SK-N-SH treated with all-trans-retinoic acid at 6 μM for 48 hours (cell line): ENCODE measurements around the gene CUL1.

Source experiments
- ATAC-seq: fragments of 200-7000 bp; cut with Tn5 transposase; 3 replicates; pipeline ENCODE4 v1.9.1; 2020; ENCODE audit warnings: mild to moderate bottlenecking, moderate library complexity
- BACH2 ChIP-seq: fragments of 250-450 bp; sonication (Bioruptor Pico); IDR thresholded peaks from 2 replicates; pipeline ENCODE4 v1.9.0; 2021; ENCODE audit warnings: mild to moderate bottlenecking, borderline replicate concordance
- CSDC2 ChIP-seq: fragments of 250-450 bp; sonication (Bioruptor Pico); IDR thresholded peaks from 2 replicates; pipeline ENCODE4 v1.5.0; 2020; ENCODE audit warnings: mild to moderate bottlenecking, moderate library complexity
- ESRRG ChIP-seq: fragments of 250-450 bp; sonication (Bioruptor Pico); IDR thresholded peaks from 2 replicates; pipeline ENCODE4 v1.6.1; 2021; ENCODE audit warnings: mild to moderate bottlenecking
- GLIS3 ChIP-seq: fragments of 250-450 bp; sonication (Bioruptor Pico); IDR thresholded peaks from 2 replicates; pipeline ENCODE4 v1.5.0; 2020; ENCODE audit warnings: mild to moderate bottlenecking, moderate library complexity
- ISL1 ChIP-seq: fragments of 250-450 bp; sonication (Bioruptor Pico); IDR thresholded peaks from 2 replicates; pipeline ENCODE4 v2.1.2; 2022; ENCODE audit warnings: mild to moderate bottlenecking, moderate library complexity
- OSR1 ChIP-seq: fragments of 250-450 bp; sonication (Bioruptor Pico); IDR thresholded peaks from 2 replicates; pipeline ENCODE4 v1.8.0; 2022; ENCODE audit warnings: moderate library complexity, mild to moderate bottlenecking, inconsistent platforms
- PATZ1 ChIP-seq: fragments of 250-450 bp; sonication (Bioruptor Pico); IDR thresholded peaks from 2 replicates; pipeline ENCODE4 v1.8.0; 2020; ENCODE audit warnings: mild to moderate bottlenecking, moderate library complexity, borderline replicate concordance
- RARB ChIP-seq: fragments of 250-450 bp; sonication (Bioruptor Pico); IDR thresholded peaks from 2 replicates; pipeline ENCODE4 v1.8.0; 2021; ENCODE audit warnings: mild to moderate bottlenecking, moderate library complexity
- SNAI2 ChIP-seq: fragments of 250-450 bp; sonication (Bioruptor Pico); IDR thresholded peaks from 2 replicates; pipeline ENCODE4 v1.5.0; 2020; ENCODE audit warnings: mild to moderate bottlenecking, moderate library complexity
- TCF4 ChIP-seq: fragments of 250-450 bp; sonication (Bioruptor Pico); IDR thresholded peaks from 2 replicates; pipeline ENCODE4 v1.8.0; 2021; ENCODE audit warnings: mild to moderate bottlenecking, moderate library complexity, borderline replicate concordance
- ZC3H10 ChIP-seq: fragments of 250-450 bp; sonication (Bioruptor Pico); IDR thresholded peaks from 2 replicates; pipeline ENCODE4 v1.5.1; 2021; ENCODE audit warnings: mild to moderate bottlenecking, moderate library complexity
- ZFP3 ChIP-seq: fragments of 250-450 bp; sonication (Bioruptor Pico); IDR thresholded peaks from 2 replicates; pipeline ENCODE4 v1.5.0; 2020; ENCODE audit warnings: mild to moderate bottlenecking, moderate library complexity
- ZFP30 ChIP-seq: fragments of 450-650 bp; formaldehyde crosslinking; IDR thresholded peaks from 2 replicates; pipeline ENCODE4 v1.5.0; 2022; ENCODE audit warnings: mild to moderate bottlenecking, moderate library complexity
- ZNF70 ChIP-seq: fragments of 450-650 bp; formaldehyde crosslinking; IDR thresholded peaks from 2 replicates; pipeline ENCODE4 v1.5.0; 2020; ENCODE audit warnings: mild to moderate bottlenecking, moderate library complexity
- ZNF8 ChIP-seq: fragments of 450-650 bp; formaldehyde crosslinking; IDR thresholded peaks from 2 replicates; pipeline ENCODE4 v1.5.0; 2020; ENCODE audit warnings: mild to moderate bottlenecking, moderate library complexity
- TF ChIP-seq, protein P1 (sequence below): fragments of 250-450 bp; sonication (Bioruptor Pico); IDR thresholded peaks from 2 replicates; pipeline ENCODE4 v1.5.1; 2021; ENCODE audit warnings: mild to moderate bottlenecking, moderate library complexity
- TF ChIP-seq, protein P2 (sequence below): fragments of 250-450 bp; sonication (Bioruptor Pico); IDR thresholded peaks from 2 replicates; pipeline ENCODE4 v1.5.0; 2020; ENCODE audit warnings: mild to moderate bottlenecking, moderate library complexity
- TF ChIP-seq, protein P3 (sequence below): fragments of 250-450 bp; sonication (Bioruptor Pico); IDR thresholded peaks from 2 replicates; pipeline ENCODE4 v1.5.1; 2020; ENCODE audit warnings: low read depth, mild to moderate bottlenecking, moderate library complexity

CUL1 gene

DNA sequence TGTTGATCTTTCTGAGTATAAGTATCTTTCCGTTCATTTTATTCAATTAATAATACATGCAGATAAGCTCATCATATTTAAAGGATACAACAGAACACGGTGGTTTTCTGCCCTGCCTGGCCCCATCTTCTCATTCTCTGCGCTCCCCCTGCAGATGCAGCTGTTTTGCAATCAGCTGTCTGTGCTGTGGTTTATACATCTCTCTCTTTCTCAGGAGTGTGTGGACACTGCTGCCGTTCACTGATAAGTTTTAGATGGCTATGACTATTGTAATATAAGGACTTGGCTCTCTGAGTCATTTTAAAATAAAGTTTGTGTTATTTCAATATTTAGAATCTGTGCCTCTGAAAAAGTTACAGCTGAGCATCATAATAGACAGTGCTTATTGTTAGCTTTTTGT lies 54.5 kb downstream of the CUL1 start:
- ATAC-seq, result no peak
- no peak for TF ChIP-seq RARB (CRISPR knock-in tag)
- no peak for TF ChIP-seq TCF4 (CRISPR knock-in tag)
- TF ChIP-seq, protein P1, sequence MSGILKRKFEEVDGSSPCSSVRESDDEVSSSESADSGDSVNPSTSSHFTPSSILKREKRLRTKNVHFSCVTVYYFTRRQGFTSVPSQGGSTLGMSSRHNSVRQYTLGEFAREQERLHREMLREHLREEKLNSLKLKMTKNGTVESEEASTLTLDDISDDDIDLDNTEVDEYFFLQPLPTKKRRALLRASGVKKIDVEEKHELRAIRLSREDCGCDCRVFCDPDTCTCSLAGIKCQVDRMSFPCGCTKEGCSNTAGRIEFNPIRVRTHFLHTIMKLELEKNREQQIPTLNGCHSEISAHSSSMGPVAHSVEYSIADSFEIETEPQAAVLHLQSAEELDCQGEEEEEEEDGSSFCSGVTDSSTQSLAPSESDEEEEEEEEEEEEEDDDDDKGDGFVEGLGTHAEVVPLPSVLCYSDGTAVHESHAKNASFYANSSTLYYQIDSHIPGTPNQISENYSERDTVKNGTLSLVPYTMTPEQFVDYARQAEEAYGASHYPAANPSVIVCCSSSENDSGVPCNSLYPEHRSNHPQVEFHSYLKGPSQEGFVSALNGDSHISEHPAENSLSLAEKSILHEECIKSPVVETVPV (CRISPR knock-in tag), result no peak
- TF ChIP-seq GLIS3, result no peak
- TF ChIP-seq CSDC2 (CRISPR knock-in tag), result no peak
- TF ChIP-seq, protein P2, sequence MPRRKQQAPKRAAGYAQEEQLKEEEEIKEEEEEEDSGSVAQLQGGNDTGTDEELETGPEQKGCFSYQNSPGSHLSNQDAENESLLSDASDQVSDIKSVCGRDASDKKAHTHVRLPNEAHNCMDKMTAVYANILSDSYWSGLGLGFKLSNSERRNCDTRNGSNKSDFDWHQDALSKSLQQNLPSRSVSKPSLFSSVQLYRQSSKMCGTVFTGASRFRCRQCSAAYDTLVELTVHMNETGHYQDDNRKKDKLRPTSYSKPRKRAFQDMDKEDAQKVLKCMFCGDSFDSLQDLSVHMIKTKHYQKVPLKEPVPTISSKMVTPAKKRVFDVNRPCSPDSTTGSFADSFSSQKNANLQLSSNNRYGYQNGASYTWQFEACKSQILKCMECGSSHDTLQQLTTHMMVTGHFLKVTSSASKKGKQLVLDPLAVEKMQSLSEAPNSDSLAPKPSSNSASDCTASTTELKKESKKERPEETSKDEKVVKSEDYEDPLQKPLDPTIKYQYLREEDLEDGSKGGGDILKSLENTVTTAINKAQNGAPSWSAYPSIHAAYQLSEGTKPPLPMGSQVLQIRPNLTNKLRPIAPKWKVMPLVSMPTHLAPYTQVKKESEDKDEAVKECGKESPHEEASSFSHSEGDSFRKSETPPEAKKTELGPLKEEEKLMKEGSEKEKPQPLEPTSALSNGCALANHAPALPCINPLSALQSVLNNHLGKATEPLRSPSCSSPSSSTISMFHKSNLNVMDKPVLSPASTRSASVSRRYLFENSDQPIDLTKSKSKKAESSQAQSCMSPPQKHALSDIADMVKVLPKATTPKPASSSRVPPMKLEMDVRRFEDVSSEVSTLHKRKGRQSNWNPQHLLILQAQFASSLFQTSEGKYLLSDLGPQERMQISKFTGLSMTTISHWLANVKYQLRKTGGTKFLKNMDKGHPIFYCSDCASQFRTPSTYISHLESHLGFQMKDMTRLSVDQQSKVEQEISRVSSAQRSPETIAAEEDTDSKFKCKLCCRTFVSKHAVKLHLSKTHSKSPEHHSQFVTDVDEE (CRISPR knock-in tag), result no peak
- no peak for TF ChIP-seq SNAI2
- TF ChIP-seq ZNF8, result no peak
- no peak for TF ChIP-seq OSR1 (CRISPR knock-in tag)
- TF ChIP-seq, protein P3, sequence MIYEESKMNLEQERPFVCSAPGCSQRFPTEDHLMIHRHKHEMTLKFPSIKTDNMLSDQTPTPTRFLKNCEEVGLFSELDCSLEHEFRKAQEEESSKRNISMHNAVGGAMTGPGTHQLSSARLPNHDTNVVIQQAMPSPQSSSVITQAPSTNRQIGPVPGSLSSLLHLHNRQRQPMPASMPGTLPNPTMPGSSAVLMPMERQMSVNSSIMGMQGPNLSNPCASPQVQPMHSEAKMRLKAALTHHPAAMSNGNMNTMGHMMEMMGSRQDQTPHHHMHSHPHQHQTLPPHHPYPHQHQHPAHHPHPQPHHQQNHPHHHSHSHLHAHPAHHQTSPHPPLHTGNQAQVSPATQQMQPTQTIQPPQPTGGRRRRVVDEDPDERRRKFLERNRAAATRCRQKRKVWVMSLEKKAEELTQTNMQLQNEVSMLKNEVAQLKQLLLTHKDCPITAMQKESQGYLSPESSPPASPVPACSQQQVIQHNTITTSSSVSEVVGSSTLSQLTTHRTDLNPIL (CRISPR knock-in tag), result no peak
- TF ChIP-seq ZC3H10, result no peak

- ATAC-seq, result no peak
- no peak for TF ChIP-seq SNAI2
- no peak for TF ChIP-seq ZNF8
- TF ChIP-seq, protein P3 (CRISPR knock-in tag), result no peak
These were observed 56.2 kb downstream of the CUL1 start for GRCh38 chr7:148754912-148755311.

GRCh38 chr7:148761499-148762278 lies 63.0 kb downstream of the CUL1 start:
- no peak for ATAC-seq
- TF ChIP-seq OSR1 (CRISPR knock-in tag) (no peak), BACH2 (CRISPR knock-in tag) (no peak), GLIS3 (no peak), ZFP3 (CRISPR knock-in tag) (no peak), SNAI2 (no peak), ZNF70 (no peak), ZC3H10 (no peak), ESRRG (no peak), PATZ1 (CRISPR knock-in tag) (no peak)
- TF ChIP-seq, protein P3 (CRISPR knock-in tag), result no peak

GRCh38 chr7:148763622-148764021 lies 64.9 kb downstream of the CUL1 start:
- ATAC-seq, result peak; percentile 71
- TF ChIP-seq ISL1 (CRISPR knock-in tag) (no peak), ESRRG (no peak), RARB (CRISPR knock-in tag) (no peak), ZFP30 (CRISPR knock-in tag) (no peak), SNAI2 (no peak)
